Panc1 (cell line): ENCODE results near the gene ACKR2. TPM values are rescaled to one million over a fixed set of nuclear protein-coding genes. Genes with fewer than 3 reads are reported as not detected.

Experiments used
- ATAC-seq: fragments of 200-7000 bp; cut with Tn5 transposase; 2 replicates; pipeline ENCODE4 v1.9.1; 2020; ENCODE audit warnings: mild to moderate bottlenecking, moderate library complexity
- BruUV-seq: library from RNA; stranded (reverse); fragments of 400-500 nt; replicated peaks from 2 replicates; lab custom pipeline; 2021; lab: Mats Ljungman, UMichigan
- CTCF ChIA-PET: fragments of 300-600 bp; sonication (Branson Sonifier 250); formaldehyde crosslinking; loops from one replicate; lab custom pipeline; 2022; ENCODE audit warnings: antibody characterized with exemption; lab: Charles Lee
- POLR2A ChIA-PET: fragments of 300-600 bp; sonication (Branson Sonifier 250); formaldehyde crosslinking; loops from one replicate; lab custom pipeline; 2022; ENCODE audit warnings: antibody characterized with exemption; lab: Charles Lee
- DNase-seq: peaks from one replicate; pipeline ENCODE4 v3.0.0-alpha.2; 2010; ENCODE audit warnings: low read depth, low spot score
- H3K27ac ChIP-seq: 2 replicates; pipeline ENCODE4 v1.5.1; 2011; ENCODE audit warnings: mild to moderate bottlenecking, low read length, inconsistent platforms
- H3K27me3 ChIP-seq: fragments of 200-500 bp; sonication (Bioruptor generic); 2 replicates; pipeline ENCODE4 v1.6.0; 2014; ENCODE audit warnings: low read length, inconsistent platforms; ENCODE audit not compliant: control insufficient read depth, insufficient read depth
- H3K36me3 ChIP-seq: fragments of 200-500 bp; sonication (Bioruptor generic); 2 replicates; pipeline ENCODE4 v1.5.1; 2014; ENCODE audit warnings: inconsistent platforms, mild to moderate bottlenecking, low read length, moderate library complexity; ENCODE audit not compliant: control insufficient read depth, insufficient read depth
- H3K4me1 ChIP-seq: 2 replicates; pipeline ENCODE4 v1.5.1; 2011; ENCODE audit warnings: inconsistent platforms, mild to moderate bottlenecking, low read length, moderate library complexity; ENCODE audit not compliant: control insufficient read depth, insufficient read depth
- H3K4me3 ChIP-seq, 2 experiments: 2 replicates each; pipeline ENCODE4 v1.5.1; 2011 to 2012; ENCODE audit warnings: low read depth in 2 of 2, low read length in 2 of 2, mild to moderate bottlenecking in 2 of 2, inconsistent platforms in 1 of 2, moderate library complexity in 1 of 2
- H3K9me3 ChIP-seq: fragments of 200-500 bp; sonication (Bioruptor generic); 2 replicates; pipeline ENCODE4 v1.5.1; 2014; ENCODE audit warnings: low read depth, mild to moderate bottlenecking, inconsistent platforms, low read length, moderate library complexity; ENCODE audit not compliant: control insufficient read depth, insufficient read depth
- CTCF ChIP-seq: fragments of 450-650 bp; IDR thresholded peaks from 2 replicates; pipeline ENCODE4 v1.5.1; 2017; ENCODE audit warnings: mild to moderate bottlenecking
- POLR2AphosphoS5 ChIP-seq: IDR thresholded peaks from 2 replicates; pipeline ENCODE4 v1.6.1; 2012; ENCODE audit warnings: mild to moderate bottlenecking, low read depth, low read length, moderate library complexity
- REST ChIP-seq, 2 experiments: IDR thresholded peaks; 2 replicates each; pipeline ENCODE4 v1.6.1; 2011 to 2012; ENCODE audit warnings: low read depth in 2 of 2, control low read depth in 1 of 2, low read length in 1 of 2, mild to moderate bottlenecking in 1 of 2, moderate library complexity in 1 of 2; ENCODE audit not compliant: insufficient read depth in 1 of 2
- SIN3A ChIP-seq: IDR thresholded peaks from 2 replicates; pipeline ENCODE4 v1.6.1; 2012; ENCODE audit warnings: low read depth, mild to moderate bottlenecking, low read length, moderate library complexity, borderline replicate concordance; ENCODE audit not compliant: insufficient read depth
- TCF7L2 ChIP-seq: IDR thresholded peaks from 2 replicates; pipeline ENCODE4 v1.6.1; 2011; ENCODE audit warnings: mild to moderate bottlenecking, low read depth, low read length, inconsistent platforms
- in situ Hi-C: cut with HindIII; loops from 2 replicates; pipeline ENCODE4 v1.10.0; 2016; ENCODE audit warnings: low sequenced_read_pairs, low pct_unique_long_range_greater_than_20kb
- intact Hi-C: fragments of 100-400 bp; cut with micrococcal nuclease; formaldehyde crosslinking; loops from one replicate; pipeline ENCODE4 v1.10.0; 2022; ENCODE audit not compliant: unreplicated experiment
- total RNA-seq: library from RNA; stranded (reverse); gene quantifications from one replicate; pipeline ENCODE4 v1.2.1, GENCODE V29; 2021; ENCODE audit not compliant: unreplicated experiment

The ACKR2 gene
- total RNA-seq, 1 experiment from 2014 or later: not detected

- no peak for ATAC-seq
- POLR2A ChIA-PET: no interaction called here
- intact Hi-C loops (no loop called here), in situ Hi-C loops (no loop called here)
- Histone ChIP-seq H3K4me3 (no peak overlapping the region), H3K9me3 (no peaks in the 10 kb centered on the region), H3K27me3 (no peaks in the 10 kb centered on the region), H3K4me1 (peaks cover 7% of the 10 kb centered on the region), H3K36me3 (peaks cover 9% of the 10 kb centered on the region; the same call in 1 of the 2 replicates), H3K27ac (no peak overlapping the region)
- BruUV-seq: no TSS peak
- CTCF ChIA-PET: interaction anchor here (0.6 kb wide), 1 partner anchor 12 kb away, joined by 9 read pairs; no protein-coding TSS in a partner anchor
- no peak for TF ChIP-seq TCF7L2
- no peak for TF ChIP-seq CTCF
- no peak for TF ChIP-seq REST (IDR thresholded peaks at IDR 0.05; ENCODE audit: insufficient read depth in 1 of 2, low read depth in 2 of 2, low read length in 1 of 2)
- no peak for TF ChIP-seq POLR2AphosphoS5
- TF ChIP-seq SIN3A: no peak
- no peak for DNase-seq
Measured at GRCh38 chr3:42800251-42800650, 9.0 kb upstream of the ACKR2 start.

- no peak for ATAC-seq
- H3K9me3 ChIP-seq: no peaks in the 10 kb centered on the region
- in situ Hi-C loops: no loop called here
- BruUV-seq: no TSS peak
- TF ChIP-seq SIN3A (no peak), CTCF (no peak), POLR2AphosphoS5 (no peak), REST (IDR thresholded peaks at IDR 0.05; ENCODE audit: insufficient read depth in 1 of 2, low read depth in 2 of 2, low read length in 1 of 2) (no peak), TCF7L2 (no peak)
- intact Hi-C loops: no loop called here
- ChIA-PET POLR2A (no interaction called here), CTCF (no interaction called here)
- no peaks in the 10 kb centered on the region for H3K27me3 ChIP-seq
- DNase-seq: no peak
- H3K4me1 ChIP-seq: peaks cover 7% of the 10 kb centered on the region
- no peak overlapping the region for H3K4me3 ChIP-seq
- H3K27ac ChIP-seq: no peak overlapping the region
- H3K36me3 ChIP-seq: peaks cover 9% of the 10 kb centered on the region; the same call in 1 of the 2 replicates
Measured at GRCh38 chr3:42801048-42801620, 8.1 kb upstream of the ACKR2 start.
